OCI-LY3 (cell line): Measurements from ENCODE around the gene ELMO2.

Source experiments
- H2AFZ ChIP-seq: fragments of 200-600, 300-600 bp; shearing (Covaris generic); 2 replicates; pipeline ENCODE4 v1.6.0; 2014; ENCODE audit warnings: antibody characterized with exemption, low read depth, low read length
- H3K27ac ChIP-seq: fragments of 200-600, 300-600 bp; sonication (generic); 2 replicates; pipeline ENCODE4 v1.5.1; 2014; ENCODE audit warnings: mild to moderate bottlenecking, low read length, moderate library complexity, mixed read lengths
- H3K27me3 ChIP-seq: fragments of 200-600, 300-600 bp; sonication (generic); 2 replicates; pipeline ENCODE4 v1.6.1; 2014; ENCODE audit warnings: low read depth, low read length, mixed read lengths
- H3K36me3 ChIP-seq: fragments of 200-600, 300-600 bp; sonication (generic); replicated peaks from 2 replicates; pipeline ENCODE3; 2014; ENCODE audit warnings: low read depth, low read length, mixed read lengths
- H3K4me1 ChIP-seq: fragments of 300-600, 200-600 bp; sonication (generic); 2 replicates; pipeline ENCODE4 v1.6.1; 2014; ENCODE audit warnings: low read length, mixed read lengths
- H3K4me2 ChIP-seq: fragments of 200-600, 300-600 bp; sonication (generic); 2 replicates; pipeline ENCODE4 v1.6.1; 2014; ENCODE audit warnings: low read length, mixed read lengths
- H3K4me3 ChIP-seq: fragments of 300-600, 200-600 bp; sonication (generic); 2 replicates; pipeline ENCODE4 v1.5.1; 2014; ENCODE audit warnings: antibody characterized with exemption, mild to moderate bottlenecking, low read length, moderate library complexity
- H3K79me2 ChIP-seq: fragments of 300-600, 200-600 bp; shearing (Covaris generic); 2 replicates; pipeline ENCODE4 v1.6.1; 2014; ENCODE audit warnings: mild to moderate bottlenecking, low read length, mixed read lengths
- H3K9ac ChIP-seq: fragments of 300-600, 200-600 bp; shearing (Covaris generic); 2 replicates; pipeline ENCODE4 v1.6.0; 2014; ENCODE audit warnings: mild to moderate bottlenecking, low read length, moderate library complexity
- H3K9me3 ChIP-seq: fragments of 200-600, 300-600 bp; shearing (Covaris generic); 2 replicates; pipeline ENCODE4 v1.6.1; 2014; ENCODE audit warnings: low read length, mixed read lengths; ENCODE audit not compliant: insufficient read depth
- H4K20me1 ChIP-seq: fragments of 200-600, 300-600 bp; sonication (generic); 2 replicates; pipeline ENCODE4 v1.6.1; 2016; ENCODE audit warnings: low read length, mixed read lengths; ENCODE audit not compliant: insufficient read depth
- EZH2phosphoT487 ChIP-seq: fragments of 200-600 bp; shearing (Covaris generic); IDR thresholded peaks from 2 replicates; pipeline ENCODE4 v1.6.1; 2018; ENCODE audit warnings: antibody characterized with exemption, mixed run types, low read depth
- TF ChIP-seq, protein P1 (sequence below): fragments of 200-600, 300-600 bp; sonication (generic); IDR thresholded peaks from 2 replicates; pipeline ENCODE4 v1.5.1; 2014; ENCODE audit warnings: antibody characterized with exemption, low read length, low read depth

Gene ELMO2

DNA sequence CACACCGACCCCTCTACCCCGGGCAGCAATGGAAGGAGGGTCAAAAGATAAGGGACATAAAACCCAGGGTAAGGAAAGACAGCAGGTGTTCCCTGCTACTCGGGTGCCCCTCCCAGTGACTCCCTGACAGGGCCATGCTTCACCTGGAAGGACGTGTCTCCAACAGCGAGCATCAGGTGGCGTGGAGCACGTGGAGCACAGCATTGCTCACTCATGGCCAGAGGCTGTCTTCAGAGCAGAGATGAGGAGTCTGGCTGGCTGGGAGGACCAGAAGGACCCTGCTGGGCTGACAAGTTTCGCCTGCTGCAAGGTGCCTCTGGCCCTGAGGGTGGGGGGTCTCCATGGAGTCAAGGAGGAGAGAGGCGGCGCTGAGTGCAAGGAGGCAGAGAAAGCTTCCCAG, 82.9 kb downstream of the ELMO2 start:
- H3K4me1 ChIP-seq: no peaks in the 10 kb centered on the region
- H3K9ac ChIP-seq: no peak overlapping the region
- H3K9me3 ChIP-seq: no peaks in the 10 kb centered on the region
- no peaks in the 10 kb centered on the region for H3K79me2 ChIP-seq
- no peaks in the 10 kb centered on the region for H3K36me3 ChIP-seq
- no peak overlapping the region for H3K4me2 ChIP-seq
- H3K27me3 ChIP-seq: peaks cover 75% of the 10 kb centered on the region
- no peaks in the 10 kb centered on the region for H4K20me1 ChIP-seq
- H3K27ac ChIP-seq: no peak overlapping the region
- no peak overlapping the region for H3K4me3 ChIP-seq
- H2AFZ ChIP-seq: no peak overlapping the region
- TF ChIP-seq EZH2phosphoT487: no peak
- TF ChIP-seq, protein P1, sequence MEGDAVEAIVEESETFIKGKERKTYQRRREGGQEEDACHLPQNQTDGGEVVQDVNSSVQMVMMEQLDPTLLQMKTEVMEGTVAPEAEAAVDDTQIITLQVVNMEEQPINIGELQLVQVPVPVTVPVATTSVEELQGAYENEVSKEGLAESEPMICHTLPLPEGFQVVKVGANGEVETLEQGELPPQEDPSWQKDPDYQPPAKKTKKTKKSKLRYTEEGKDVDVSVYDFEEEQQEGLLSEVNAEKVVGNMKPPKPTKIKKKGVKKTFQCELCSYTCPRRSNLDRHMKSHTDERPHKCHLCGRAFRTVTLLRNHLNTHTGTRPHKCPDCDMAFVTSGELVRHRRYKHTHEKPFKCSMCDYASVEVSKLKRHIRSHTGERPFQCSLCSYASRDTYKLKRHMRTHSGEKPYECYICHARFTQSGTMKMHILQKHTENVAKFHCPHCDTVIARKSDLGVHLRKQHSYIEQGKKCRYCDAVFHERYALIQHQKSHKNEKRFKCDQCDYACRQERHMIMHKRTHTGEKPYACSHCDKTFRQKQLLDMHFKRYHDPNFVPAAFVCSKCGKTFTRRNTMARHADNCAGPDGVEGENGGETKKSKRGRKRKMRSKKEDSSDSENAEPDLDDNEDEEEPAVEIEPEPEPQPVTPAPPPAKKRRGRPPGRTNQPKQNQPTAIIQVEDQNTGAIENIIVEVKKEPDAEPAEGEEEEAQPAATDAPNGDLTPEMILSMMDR: no peak

DNA sequence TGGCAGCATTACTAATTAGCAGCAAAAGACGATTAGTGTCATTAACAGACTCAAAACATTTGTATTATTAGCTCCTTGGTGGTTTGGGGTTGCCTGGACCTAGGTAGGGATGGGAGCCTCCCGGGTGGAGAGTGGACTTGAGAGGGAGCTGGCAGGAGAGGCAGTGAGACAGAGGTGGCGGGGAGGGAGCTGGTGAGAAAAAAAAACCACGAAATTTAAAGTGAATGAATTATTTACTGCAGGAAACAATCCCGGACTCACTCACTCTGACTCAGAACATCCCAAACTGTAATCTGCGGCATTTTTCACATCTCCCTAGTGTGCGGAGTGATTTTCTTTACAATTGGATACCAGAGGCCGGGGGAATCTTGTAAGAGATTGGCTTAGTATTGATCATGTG, 83.8 kb downstream of the ELMO2 start:
- H3K9ac ChIP-seq: no peak overlapping the region
- peaks cover 80% of the 10 kb centered on the region for H3K27me3 ChIP-seq
- no peak overlapping the region for H3K27ac ChIP-seq
- TF ChIP-seq EZH2phosphoT487: no peak
- TF ChIP-seq, protein P1: no peak
- no peaks in the 10 kb centered on the region for H3K4me1 ChIP-seq
- H2AFZ ChIP-seq: no peak overlapping the region
- H3K9me3 ChIP-seq: no peaks in the 10 kb centered on the region
- H3K4me2 ChIP-seq: no peak overlapping the region
- H3K79me2 ChIP-seq: no peaks in the 10 kb centered on the region
- H4K20me1 ChIP-seq: no peaks in the 10 kb centered on the region
- H3K4me3 ChIP-seq: no peak overlapping the region
- no peaks in the 10 kb centered on the region for H3K36me3 ChIP-seq

DNA sequence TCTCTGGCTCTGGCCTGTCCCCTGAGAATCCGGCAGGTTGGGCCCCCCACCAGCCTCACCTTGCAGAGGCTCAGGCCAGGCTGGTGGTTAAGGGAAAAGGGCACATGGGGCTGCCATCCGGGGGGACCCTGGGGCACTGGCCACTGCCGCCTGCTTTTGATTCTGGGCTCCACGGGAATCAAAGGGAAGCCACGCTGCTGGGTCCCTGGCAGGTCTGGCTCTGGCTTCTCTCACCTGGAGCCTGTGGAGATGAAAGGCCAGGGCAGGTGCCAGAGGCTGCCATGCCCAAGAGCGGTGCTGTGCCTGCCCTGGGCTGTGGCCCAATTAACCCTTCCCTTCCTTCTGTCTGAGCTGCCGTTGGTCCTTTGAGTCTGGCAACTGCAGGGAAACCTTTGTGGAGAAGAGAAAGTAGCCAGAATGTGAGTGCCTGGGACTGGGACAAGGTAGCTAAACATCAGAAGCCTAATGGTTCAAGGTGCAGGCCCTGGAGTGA, 88.7 kb downstream of the ELMO2 start:
- no peaks in the 10 kb centered on the region for H4K20me1 ChIP-seq
- no peaks in the 10 kb centered on the region for H3K9me3 ChIP-seq
- no peak overlapping the region for H3K4me3 ChIP-seq
- TF ChIP-seq, protein P1: no peak
- TF ChIP-seq EZH2phosphoT487: no peak
- H3K79me2 ChIP-seq: no peaks in the 10 kb centered on the region
- H2AFZ ChIP-seq: no peak overlapping the region
- no peaks in the 10 kb centered on the region for H3K4me1 ChIP-seq
- H3K4me2 ChIP-seq: no peak overlapping the region
- H3K27ac ChIP-seq: no peak overlapping the region
- peaks cover 80% of the 10 kb centered on the region for H3K27me3 ChIP-seq
- H3K9ac ChIP-seq: no peak overlapping the region
- no peaks in the 10 kb centered on the region for H3K36me3 ChIP-seq

DNA sequence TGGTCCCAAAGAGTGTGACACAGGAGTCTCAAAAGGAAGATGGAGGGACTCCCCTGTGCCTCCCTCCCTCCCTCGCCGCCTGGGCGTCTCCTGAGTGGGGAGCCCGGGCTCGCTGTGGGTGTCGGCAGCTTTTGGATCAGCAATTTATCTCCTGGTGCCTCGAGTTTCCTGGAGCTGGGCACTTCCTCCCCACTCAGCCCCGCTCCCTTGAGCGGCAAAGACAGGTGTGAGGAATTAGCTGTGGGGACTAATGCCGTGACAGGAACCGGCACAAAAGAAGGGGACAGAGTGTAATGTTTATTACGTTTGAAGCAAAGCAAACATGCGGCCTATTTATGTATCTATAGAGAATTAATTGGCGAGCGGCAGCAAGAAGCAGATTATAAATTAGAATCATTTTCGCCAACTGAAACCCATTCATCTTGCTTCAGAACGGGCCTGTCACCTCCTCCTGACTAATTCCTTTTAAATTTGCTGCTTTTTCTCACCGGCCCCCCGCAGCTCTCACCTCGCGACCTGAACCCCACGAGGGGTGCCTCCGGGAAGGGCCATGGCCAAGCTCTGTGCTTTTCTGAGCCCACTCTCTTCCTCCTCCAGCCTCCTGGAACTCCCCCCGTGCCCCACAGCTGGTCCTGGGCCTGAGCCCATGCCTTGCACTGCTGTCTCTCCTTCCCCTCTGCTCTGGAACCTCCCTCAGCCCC, 89.3 kb downstream of the ELMO2 start:
- TF ChIP-seq EZH2phosphoT487: no peak
- TF ChIP-seq, protein P1: no peak
- no peaks in the 10 kb centered on the region for H3K9me3 ChIP-seq
- H4K20me1 ChIP-seq: no peaks in the 10 kb centered on the region
- no peak overlapping the region for H3K9ac ChIP-seq
- H3K4me3 ChIP-seq: no peak overlapping the region
- H2AFZ ChIP-seq: no peak overlapping the region
- H3K27ac ChIP-seq: no peak overlapping the region
- H3K4me1 ChIP-seq: no peaks in the 10 kb centered on the region
- H3K79me2 ChIP-seq: no peaks in the 10 kb centered on the region
- peaks cover 75% of the 10 kb centered on the region for H3K27me3 ChIP-seq
- no peaks in the 10 kb centered on the region for H3K36me3 ChIP-seq
- no peak overlapping the region for H3K4me2 ChIP-seq
